B cell (primary cell): ENCODE results near the gene TRIM62. TPM values are rescaled to one million over a fixed set of nuclear protein-coding genes. Genes with fewer than 3 reads are reported as not detected.

Experiments used
- ATAC-seq: fragments of 200-7000 bp; cut with Tn5 transposase; one replicate; pipeline ENCODE4 v1.10.0; 2021; ENCODE audit warnings: low read depth, mild to moderate bottlenecking, moderate number of reproducible peaks, moderate library complexity
- CTCF ChIA-PET: fragments of 350-600 bp; sonication (Branson Sonifier 250); formaldehyde crosslinking; loops from one replicate; lab custom pipeline; 2021; ENCODE audit warnings: antibody characterized with exemption, inconsistent platforms; lab: Charles Lee
- POLR2A ChIA-PET: fragments of 350-600 bp; sonication (Branson Sonifier 250); formaldehyde crosslinking; loops from one replicate; lab custom pipeline; 2021; ENCODE audit warnings: antibody characterized with exemption; lab: Charles Lee
- DNase-seq: peaks from one replicate; pipeline ENCODE4 v3.0.0; 2013
- H2AFZ ChIP-seq: 2 replicates; pipeline ENCODE4 v1.6.1; 2012; ENCODE audit warnings: mild to moderate bottlenecking, low read depth, low read length; ENCODE audit not compliant: insufficient read depth, poor library complexity, severe bottlenecking
- H3K27ac ChIP-seq, 2 donors: 1 replicate in 1 of 2; 2 replicates in 1 of 2; pipeline ENCODE4 v1.5.1; 2012 to 2013; ENCODE audit warnings: low read length in 2 of 2, mild to moderate bottlenecking in 2 of 2, moderate library complexity in 1 of 2
- H3K27me3 ChIP-seq, 4 experiments: fragments of 200-600 bp in 1 of 4; sonication (generic) in 1 of 4; replicated peaks in 1 of 4; 1 replicate in 2 of 4; 2 replicates in 2 of 4; pipeline versions ENCODE4 v1.6.1 to v1.7.0; 2013 to 2016; ENCODE audit warnings: low read length in 3 of 4, mild to moderate bottlenecking in 2 of 4, mixed read lengths in 1 of 4, moderate library complexity in 1 of 4; ENCODE audit not compliant: insufficient read depth in 4 of 4, control insufficient read depth in 3 of 4; ENCODE audit errors: control extremely low read depth in 1 of 4
- H3K36me3 ChIP-seq, 2 experiments: replicated peaks in 1 of 2; 1 replicate in 1 of 2; 2 replicates in 1 of 2; pipeline versions ENCODE4 v1.6.1 to v1.7.1; 2013; ENCODE audit warnings: low read length in 1 of 2; ENCODE audit not compliant: insufficient read depth in 2 of 2, control insufficient read depth in 1 of 2; ENCODE audit errors: control extremely low read depth in 1 of 2, extremely low read depth in 1 of 2
- H3K4me1 ChIP-seq, 2 donors: fragments of 200-600 bp in 1 of 2; sonication (generic) in 1 of 2; 1 replicate in 1 of 2; 2 replicates in 1 of 2; pipeline versions ENCODE4 v1.5.1 to v1.6.1; 2013 to 2017; ENCODE audit warnings: low read length in 2 of 2; ENCODE audit not compliant: control insufficient read depth in 2 of 2, insufficient read depth in 2 of 2
- H3K4me2 ChIP-seq: replicated peaks from 2 replicates; pipeline ENCODE3; 2012; ENCODE audit warnings: mild to moderate bottlenecking, low read depth, low read length; ENCODE audit not compliant: poor library complexity, severe bottlenecking
- H3K4me3 ChIP-seq, 5 experiments: fragments of 200-600 bp in 1 of 5; sonication (generic) in 1 of 5; 1 replicate in 3 of 5; 2 replicates in 2 of 5; pipeline versions ENCODE4 v1.5.1 to v1.7.0; 2011 to 2016; ENCODE audit warnings: low read length in 4 of 5, mild to moderate bottlenecking in 4 of 5, low read depth in 2 of 5, control low read depth in 1 of 5, moderate library complexity in 1 of 5; ENCODE audit not compliant: insufficient read depth in 1 of 5; ENCODE audit errors: control extremely low read depth in 1 of 5, extremely low read depth in 1 of 5
- H3K79me2 ChIP-seq: fragments of 200-600 bp; sonication (generic); one replicate; pipeline ENCODE4 v1.6.0; 2016; ENCODE audit warnings: low read length; ENCODE audit not compliant: control insufficient read depth, insufficient read depth
- H3K9ac ChIP-seq: fragments of 200-600 bp; sonication (generic); 2 replicates; pipeline ENCODE4 v1.6.1; 2017; ENCODE audit warnings: mild to moderate bottlenecking, low read length, moderate library complexity
- H3K9me3 ChIP-seq, 3 donors: one replicate each; pipeline versions ENCODE4 v1.6.1 to v1.7.1; 2013; ENCODE audit warnings: low read length in 2 of 3; ENCODE audit not compliant: control insufficient read depth in 2 of 3, insufficient read depth in 1 of 3; ENCODE audit errors: control extremely low read depth in 1 of 3
- H4K20me1 ChIP-seq: 2 replicates; pipeline ENCODE4 v1.6.0; 2012; ENCODE audit warnings: mild to moderate bottlenecking, low read length; ENCODE audit not compliant: insufficient read depth, control insufficient read depth, poor library complexity, severe bottlenecking
- H3K27ac Mint-ChIP-seq: one replicate; pipeline ENCODE4 v1.8.0; 2021; ENCODE audit warnings: mixed read lengths
- H3K27me3 Mint-ChIP-seq: one replicate; pipeline ENCODE4 v1.8.0; 2021; ENCODE audit warnings: mixed read lengths
- H3K4me1 Mint-ChIP-seq: one replicate; pipeline ENCODE4 v1.8.0; 2021; ENCODE audit warnings: mixed read lengths
- H3K4me3 Mint-ChIP-seq: one replicate; pipeline ENCODE4 v1.8.0; 2021; ENCODE audit warnings: mixed read lengths
- H3K9me3 Mint-ChIP-seq: one replicate; pipeline ENCODE4 v1.8.0; 2022; ENCODE audit warnings: mixed read lengths; ENCODE audit not compliant: insufficient read depth
- CTCF ChIP-seq: fragments of 200-600 bp; IDR thresholded peaks from one replicate; pipeline ENCODE4 v1.8.0; 2022; ENCODE audit warnings: antibody characterized with exemption, mild to moderate bottlenecking
- EZH2 ChIP-seq: IDR thresholded peaks from 2 replicates; pipeline ENCODE4 v1.6.1; 2012; ENCODE audit warnings: borderline replicate concordance, low read depth, mild to moderate bottlenecking, moderate library complexity, low read length; ENCODE audit not compliant: insufficient read depth, poor library complexity, severe bottlenecking
- WGBS: methylation state at CpG from one replicate; pipeline ENCODE4 v1.1.5; 2013; ENCODE audit warnings: missing lambda C conversion rate; ENCODE audit not compliant: insufficient coverage; 5-methylcytosine and 5-hydroxymethylcytosine counted together
- intact Hi-C: fragments of 100-400 bp; cut with micrococcal nuclease; formaldehyde crosslinking; loops from one replicate; pipeline ENCODE4 v1.10.0; 2022
- polyA minus RNA-seq: library from RNA; depleted of rRNA, polyadenylated mRNA; stranded (reverse); fragments of >200 nt; gene quantifications from 2 replicates; pipeline ENCODE4 v1.2.3, GENCODE V29; 2012
- polyA plus RNA-seq: library from polyadenylated mRNA; depleted of rRNA; stranded (reverse); fragments of >200 nt; gene quantifications from 2 replicates; pipeline ENCODE4 v1.2.3, GENCODE V29; 2012
- total RNA-seq, 2 donors: library from RNA; stranded (reverse); fragments of 120-200 nt in 1 of 2; gene quantifications; 1 replicate in 1 of 2; 2 replicates in 1 of 2; pipeline versions ENCODE4 v1.2.3 to v1.2.4, GENCODE V29; 2013 to 2022

TRIM62 gene
- total RNA-seq (15.7 and 24.1 TPM in 2 replicates), polyA plus RNA-seq (8.3 and 10.7 TPM in 2 replicates), polyA minus RNA-seq (12.1 and 15.3 TPM in 2 replicates)
- 3.4 TPM for total RNA-seq (2013)

GRCh38 chr1:33181921-33182341, at the start of gene TRIM62:
Gene TRIM62, minus strand, starts transcription at chr1:33182043. Its CDS starts 611 bp downstream, at chr1:33181432.
- H3K27me3 Mint-ChIP-seq = peaks cover 28% of the 10 kb centered on the region
- TF ChIP-seq CTCF (no peak), EZH2 (no peak)
- Histone ChIP-seq H2AFZ (peak within 1 kb of the TSS; percentile 94), H3K27ac (peak within 1 kb of the TSS in 1 of 2 donors; percentile 31), H4K20me1 (peaks cover 13% of the 10 kb centered on the region), H3K4me3 (peak within 1 kb of the TSS; percentile 31 to 86 (median 75)), H3K9me3 (no peaks in the 10 kb centered on the region), H3K36me3 (no peaks in the 10 kb centered on the region), H3K4me2 (peak within 1 kb of the TSS; percentile 99), H3K27me3 (peaks cover 0 to 14% (median 8%) of the 10 kb centered on the region in 4 experiments), H3K79me2 (no peaks in the 10 kb centered on the region), H3K4me1 (peaks cover 12 to 17% of the 10 kb centered on the region in 2 donors), H3K9ac (peak within 1 kb of the TSS; percentile 81)
- ATAC-seq = peak; percentile 72
- peaks cover 17% of the 10 kb centered on the region for H3K4me1 Mint-ChIP-seq
- peaks cover 2% of the 10 kb centered on the region for H3K9me3 Mint-ChIP-seq
- peak within 1 kb of the TSS; percentile 97 for H3K4me3 Mint-ChIP-seq
- under 1% methylated on average over 25 of the region's 35 CpGs for WGBS
- H3K27ac Mint-ChIP-seq = peak within 1 kb of the TSS; percentile 85
- POLR2A ChIA-PET = interaction anchor here (1.5 to 2.0 kb wide), 2 partner anchors 10 to 54 kb away, joined by 11 to 16 read pairs; no protein-coding TSS in a partner anchor
- intact Hi-C loops = loop anchor here (1.0 to 5.0 kb wide), 7 partner anchors 75 to 530 kb away; partner anchors contain the start of genes AK2, AZIN2, RBBP4 and RNF19B
- DNase-seq = peak; percentile 88
- CTCF ChIA-PET = interaction anchor here (0.5 to 5.0 kb wide), 5 partner anchors 44 to 232 kb away, joined by 3 to 32 read pairs (median 3); no protein-coding TSS in a partner anchor

GRCh38 chr1:33231166-33231565, 49.3 kb upstream of the TRIM62 start:
- no peak overlapping the region for H2AFZ ChIP-seq
- H3K27ac ChIP-seq = no peak overlapping the region
- Mint-ChIP-seq H3K27ac (no peak overlapping the region), H3K9me3 (no peaks in the 10 kb centered on the region), H3K27me3 (peaks cover 45% of the 10 kb centered on the region), H3K4me1 (no peaks in the 10 kb centered on the region), H3K4me3 (no peak overlapping the region)
- H3K79me2 ChIP-seq = no peaks in the 10 kb centered on the region
- no peak overlapping the region for H3K9ac ChIP-seq
- ChIA-PET CTCF (no interaction called here), POLR2A (no interaction called here)
- 95% methylated on average over 7 of the region's 7 CpGs for whole genome bisulfite sequencing
- ATAC-seq = no peak
- no peak for DNase-seq
- peaks cover 0 to 10% (median 2%) of the 10 kb centered on the region in 4 experiments for H3K27me3 ChIP-seq
- TF ChIP-seq EZH2 (no peak), CTCF (no peak)
- no peaks in the 10 kb centered on the region for H3K36me3 ChIP-seq
- intact Hi-C loops = no loop called here
- no peaks in the 10 kb centered on the region for H3K9me3 ChIP-seq
- no peaks in the 10 kb centered on the region for H4K20me1 ChIP-seq
- no peak overlapping the region for H3K4me2 ChIP-seq
- H3K4me3 ChIP-seq = no peak overlapping the region
- H3K4me1 ChIP-seq = no peaks in the 10 kb centered on the region
